Right lobe of liver (tissue), 6 donors: ENCODE data around the gene ZNF521. TPM values are rescaled to one million over a fixed set of nuclear protein-coding genes. Genes with fewer than 3 reads are reported as not detected.

Experiments
- ATAC-seq, 4 donors: fragments of 200-7000 bp; cut with Tn5 transposase; one replicate each; pipeline ENCODE4 v1.9.1; 2020; ENCODE audit warnings: mild to moderate bottlenecking in 4 of 4, moderate library complexity in 4 of 4
- DNase-seq, 3 donors: peaks; one replicate each; pipeline ENCODE4 v3.0.0-alpha.2; 2020
- H3K27ac ChIP-seq, 3 donors: fragments of 200-600 bp; one replicate each; pipeline ENCODE4 v1.8.0; 2022
- H3K27me3 ChIP-seq, 2 donors: fragments of 200-600 bp; one replicate each; pipeline ENCODE4 v1.8.0; 2022
- H3K36me3 ChIP-seq, 4 donors: fragments of 200-600 bp; sonication (generic) in 1 of 4; one replicate each; pipeline versions ENCODE4 v1.5.1 to v1.8.0; 2017 to 2022; ENCODE audit warnings: control low read depth in 1 of 4
- H3K4me1 ChIP-seq, 4 donors: fragments of 200-600 bp; sonication (generic) in 1 of 4; one replicate each; pipeline versions ENCODE4 v1.5.1 to v1.8.0; 2017 to 2022; ENCODE audit warnings: control low read depth in 1 of 4
- H3K4me3 ChIP-seq, 3 donors: fragments of 200-600 bp; one replicate each; pipeline ENCODE4 v1.8.0; 2022
- H3K9me3 ChIP-seq, 4 donors: fragments of 200-600 bp; sonication (generic) in 1 of 4; one replicate each; pipeline versions ENCODE4 v1.5.1 to v1.8.0; 2017 to 2022; ENCODE audit warnings: control low read depth in 1 of 4
- CTCF ChIP-seq, 4 donors: fragments of 200-600 bp in 3 of 4; fragments of 450-650 bp in 1 of 4; IDR thresholded peaks; one replicate each; pipeline versions ENCODE4 v1.5.1 to v1.8.0; 2016 to 2022; ENCODE audit warnings: antibody characterized with exemption in 4 of 4, mild to moderate bottlenecking in 2 of 4
- POLR2A ChIP-seq: fragments of 450-650 bp; IDR thresholded peaks from one replicate; pipeline ENCODE4 v1.6.1; 2017; ENCODE audit warnings: antibody characterized with exemption, mild to moderate bottlenecking
- WGBS: methylation state at CpG from one replicate; pipeline ENCODE4 v1.1.6; 2018; ENCODE audit warnings: low coverage, low lambda C conversion rate; ENCODE audit not compliant: insufficient coverage; ENCODE audit errors: missing lambda C conversion rate; 5-methylcytosine and 5-hydroxymethylcytosine counted together
- intact Hi-C, 2 donors: fragments of 100-400 bp; cut with DNase I; formaldehyde crosslinking; loops; one replicate each; pipeline versions ENCODE4 v1.11.2 to v1.14.1; 2022
- total RNA-seq, 6 experiments: library from RNA; depleted of rRNA in 2 of 6; stranded (reverse); fragments of >200 nt in 2 of 6; fragmentation: NEBNext Ultra II Directional in 3 of 6; extraction: Animal tissue kit (Norgen Biotek cat#: 25700) in 3 of 6; gene quantifications; one replicate each; pipeline versions ENCODE4 v1.1.0 to v1.2.4, GENCODE V29; 2016 to 2023
- donor health status: DM: no; HTN: yes; CAD: no.
- donor health status: DM: no; HTN: no; CAD: no.
- donor health status: DM: no; HTN: no; CAD: no.
- donor health status: DM: no; HTN: yes; CAD: no.
- donor health status: DM: no; HTN: yes; CAD: no.

ZNF521 gene
- total RNA-seq, 6 experiments from 2014 or later: 0.31 to 2.9 (median 1.3) TPM

GRCh38 chr18:25141886-25142285 is 210.1 kb downstream of the ZNF521 start:
- no peaks in the 10 kb centered on the region for H3K4me1 ChIP-seq
- intact Hi-C loops: no loop called here
- H3K27me3 ChIP-seq: no peaks in the 10 kb centered on the region
- DNase-seq: no peak
- TF ChIP-seq CTCF (IDR thresholded peaks at IDR 0.05) (no peak), POLR2A (no peak)
- H3K27ac ChIP-seq: no peak overlapping the region
- 63% methylated on average over 3 of the region's 3 CpGs for WGBS
- no peaks in the 10 kb centered on the region for H3K36me3 ChIP-seq
- H3K9me3 ChIP-seq: no peaks in the 10 kb centered on the region
- H3K4me3 ChIP-seq: no peak overlapping the region
- peak in 2 of 4 donors; percentile 27 to 31 for ATAC-seq

GRCh38 chr18:25141399-25141798 is 210.6 kb downstream of the ZNF521 start:
- intact Hi-C loops: no loop called here
- Histone ChIP-seq H3K27me3 (no peaks in the 10 kb centered on the region), H3K36me3 (no peaks in the 10 kb centered on the region), H3K9me3 (no peaks in the 10 kb centered on the region), H3K4me3 (no peak overlapping the region), H3K27ac (no peak overlapping the region), H3K4me1 (no peaks in the 10 kb centered on the region)
- no peak for ATAC-seq
- 44% methylated on average over 3 of the region's 3 CpGs for WGBS
- no peak for TF ChIP-seq POLR2A
- TF ChIP-seq CTCF (IDR thresholded peaks at IDR 0.05): no peak
- DNase-seq: no peak

GRCh38 chr18:25140962-25141308 is 211.0 kb downstream of the ZNF521 start:
- DNase-seq: no peak
- Histone ChIP-seq H3K36me3 (no peaks in the 10 kb centered on the region), H3K9me3 (no peaks in the 10 kb centered on the region), H3K4me1 (no peaks in the 10 kb centered on the region), H3K27ac (no peak overlapping the region), H3K27me3 (no peaks in the 10 kb centered on the region), H3K4me3 (no peak overlapping the region)
- intact Hi-C loops: no loop called here
- TF ChIP-seq POLR2A: no peak
- TF ChIP-seq CTCF (IDR thresholded peaks at IDR 0.05): no peak
- 45% methylated on average over 4 of the region's 4 CpGs for WGBS
- ATAC-seq: no peak

- H3K9me3 ChIP-seq: no peaks in the 10 kb centered on the region
- ATAC-seq: peak in 1 of 4 donors; percentile 34
- TF ChIP-seq POLR2A (no peak), CTCF (IDR thresholded peaks at IDR 0.05) (no peak)
- DNase-seq: no peak
- no peak overlapping the region for H3K27ac ChIP-seq
- WGBS: 28% methylated on average over 8 of the region's 8 CpGs
- no peaks in the 10 kb centered on the region for H3K27me3 ChIP-seq
- H3K36me3 ChIP-seq: no peaks in the 10 kb centered on the region
- intact Hi-C loops: no loop called here
- no peak overlapping the region for H3K4me3 ChIP-seq
- no peaks in the 10 kb centered on the region for H3K4me1 ChIP-seq
Observed at GRCh38 chr18:25140124-25140961, 211.6 kb downstream of the ZNF521 start.
